Embryonic facial prominence (tissue), 1 donor: ENCODE results near the gene SLC12A1.

Experiments used
- DNase-seq: peaks from one replicate; pipeline ENCODE4 v3.0.0-alpha.2; 2016; ENCODE audit errors: extremely low spot score

Gene SLC12A1

DNA sequence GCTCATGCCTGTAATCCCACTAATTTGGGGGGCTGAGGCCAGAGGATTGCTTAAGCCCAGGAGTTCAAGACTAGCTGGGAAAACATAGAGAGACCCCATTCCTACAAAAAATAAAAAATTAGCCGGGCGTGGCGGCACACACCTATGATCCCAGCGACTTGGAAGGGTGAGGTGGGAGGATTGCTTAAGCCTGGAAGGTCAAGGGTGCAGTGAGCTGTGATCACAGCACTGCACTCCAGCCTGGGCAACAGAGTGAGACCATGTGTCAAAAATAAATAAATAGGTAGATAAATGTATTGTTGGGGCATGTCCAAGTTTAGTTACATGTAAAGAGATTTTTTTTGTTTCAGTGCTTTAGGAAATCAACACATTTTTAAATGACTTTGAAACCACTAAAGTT, 36.4 kb downstream of the SLC12A1 start:
- no peak for DNase-seq

DNA sequence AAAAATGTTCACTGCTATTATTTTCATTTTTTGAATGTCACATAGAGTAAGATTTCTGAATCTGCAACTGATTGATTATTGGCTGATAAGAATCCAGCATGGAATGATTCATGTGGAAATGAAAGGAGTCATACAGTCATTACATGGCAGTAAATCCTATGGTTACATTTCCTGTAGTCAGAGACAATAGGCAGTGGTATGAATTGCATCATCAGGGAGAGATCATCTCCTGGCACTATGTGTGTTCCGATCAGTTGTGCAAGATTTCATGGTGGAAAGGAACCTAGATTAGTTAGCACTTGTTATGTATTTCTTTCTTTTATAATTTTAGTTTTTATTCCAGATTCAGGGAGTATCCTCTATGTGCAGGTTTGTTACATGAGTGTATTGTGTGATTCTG, 38.8 kb downstream of the SLC12A1 start:
- DNase-seq: no peak

DNA sequence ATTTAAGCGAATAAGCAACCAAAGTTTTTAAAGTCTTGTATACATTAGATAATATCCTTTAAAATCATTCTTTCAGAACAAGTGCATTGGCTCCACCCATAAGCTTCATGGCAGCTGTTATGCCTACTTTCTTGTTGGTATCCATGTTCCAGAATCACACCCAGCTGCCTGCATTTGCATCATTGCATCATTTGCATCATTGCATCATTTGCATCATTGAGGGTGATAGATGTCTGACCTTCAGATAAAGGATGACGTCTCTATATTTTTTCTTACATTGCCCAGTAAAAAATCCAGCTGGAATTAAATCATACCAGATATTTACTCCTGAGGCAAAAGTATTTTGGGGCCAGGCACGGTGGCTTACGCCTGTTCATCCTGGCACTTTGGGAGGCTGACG, 42.3 kb downstream of the SLC12A1 start:
- no peak for DNase-seq

DNA sequence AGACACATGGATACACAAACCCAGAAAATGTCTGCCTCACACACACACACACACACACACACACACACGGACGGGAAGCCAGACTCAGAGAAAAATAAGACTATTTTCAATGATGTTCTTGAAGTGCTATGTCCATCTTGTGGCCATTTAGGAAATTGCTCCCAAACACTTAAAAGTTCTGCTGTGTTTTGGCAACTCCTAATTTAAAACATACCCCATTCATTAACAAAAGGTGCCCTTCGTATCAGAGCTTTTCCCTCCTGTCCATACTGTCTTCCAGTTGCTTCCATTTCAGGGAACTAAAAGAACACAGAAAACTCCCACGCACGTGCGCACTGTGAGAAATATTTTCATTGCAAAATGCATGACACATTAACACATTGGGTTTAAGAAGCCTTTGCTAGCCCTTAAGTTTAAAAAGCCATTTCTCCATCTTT, 44.6 kb downstream of the SLC12A1 start:
- DNase-seq: peak; percentile 49

DNA sequence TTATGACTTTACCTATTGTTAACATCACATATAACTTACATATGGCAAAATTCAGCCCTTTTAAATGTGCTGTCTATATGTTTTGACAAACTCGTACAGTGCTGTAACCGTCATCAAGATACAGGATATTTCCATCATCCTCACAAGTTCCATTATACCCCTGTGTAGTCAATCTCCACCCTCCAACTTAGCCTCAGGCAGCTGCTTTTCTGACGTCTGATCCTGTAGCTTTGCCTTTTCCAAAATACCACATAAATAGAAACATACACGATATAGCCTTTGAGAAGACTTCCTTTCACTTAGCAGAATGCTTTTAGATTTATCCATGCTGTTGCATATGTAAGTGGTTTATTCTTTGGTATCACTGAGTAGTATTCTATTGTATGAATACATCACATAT, 47.1 kb downstream of the SLC12A1 start:
- peak; percentile 14 for DNase-seq

DNA sequence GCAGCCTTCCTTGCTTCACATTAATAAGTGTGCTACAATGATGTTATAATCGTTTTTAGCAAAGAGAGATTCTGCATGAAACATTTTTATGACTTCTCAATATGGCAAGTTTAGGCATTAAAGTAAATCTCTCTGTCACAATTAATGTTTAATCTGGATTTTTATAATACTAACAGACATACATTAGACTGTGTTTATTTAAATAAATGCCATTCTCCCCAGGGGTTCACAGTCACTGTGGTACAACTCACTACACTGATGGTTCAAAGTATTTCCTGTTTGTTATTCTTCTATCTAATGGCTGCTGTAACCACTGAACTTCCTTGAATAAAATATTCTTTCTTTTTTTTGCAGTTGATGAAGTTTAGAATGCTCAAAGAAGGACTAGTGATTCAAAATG, 59.0 kb downstream of the SLC12A1 start:
- no peak for DNase-seq

DNA sequence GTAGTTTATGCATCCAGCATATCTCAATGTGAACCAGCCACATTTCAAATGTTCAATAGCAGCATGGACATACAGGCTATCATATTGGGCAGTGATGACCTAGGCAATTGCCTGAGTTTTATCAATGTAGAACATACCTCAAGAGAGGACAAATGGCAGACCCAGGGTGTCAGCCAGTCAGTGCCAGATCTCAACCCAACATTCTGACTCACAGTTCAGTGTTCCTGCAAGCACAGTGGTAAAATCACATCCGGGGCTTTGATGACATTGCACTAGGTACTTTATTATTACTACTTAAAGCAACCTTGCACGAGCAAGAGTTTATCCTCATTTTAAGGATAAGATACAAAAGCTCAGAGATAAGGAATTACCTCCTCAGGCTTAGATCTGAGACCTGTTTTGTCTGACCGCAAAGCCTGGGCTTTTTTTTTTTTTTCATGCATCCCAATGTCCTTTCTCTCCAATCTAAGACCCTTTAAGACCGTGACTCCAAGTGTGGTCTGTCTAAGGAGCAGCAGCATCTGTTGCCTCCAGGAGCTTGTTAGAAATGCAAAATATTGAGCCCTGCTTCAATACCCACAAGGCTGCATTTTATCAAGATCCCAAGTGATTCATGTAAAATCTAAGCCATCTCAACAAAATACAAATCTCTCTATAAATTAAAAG, 60.1 kb downstream of the SLC12A1 start:
- no peak for DNase-seq

DNA sequence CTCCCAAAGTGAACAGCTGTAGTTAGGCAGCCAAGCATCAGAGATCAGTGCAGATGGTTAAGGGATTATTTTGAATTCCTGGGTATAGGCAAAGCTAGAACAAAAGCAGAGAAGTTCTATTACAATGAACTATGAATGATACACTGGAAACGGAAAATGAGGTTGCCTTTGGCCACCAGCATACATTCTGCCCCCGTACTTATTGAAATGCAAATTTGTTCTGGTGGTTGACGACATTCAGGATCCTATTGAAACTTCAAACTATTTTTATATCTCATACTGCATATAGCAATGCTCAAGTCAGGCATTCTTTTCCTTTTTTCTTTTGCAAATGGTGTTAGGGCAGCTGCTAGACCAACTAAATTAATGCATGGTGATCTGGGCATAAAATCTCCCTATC, 61.7 kb downstream of the SLC12A1 start:
- DNase-seq: no peak

DNA sequence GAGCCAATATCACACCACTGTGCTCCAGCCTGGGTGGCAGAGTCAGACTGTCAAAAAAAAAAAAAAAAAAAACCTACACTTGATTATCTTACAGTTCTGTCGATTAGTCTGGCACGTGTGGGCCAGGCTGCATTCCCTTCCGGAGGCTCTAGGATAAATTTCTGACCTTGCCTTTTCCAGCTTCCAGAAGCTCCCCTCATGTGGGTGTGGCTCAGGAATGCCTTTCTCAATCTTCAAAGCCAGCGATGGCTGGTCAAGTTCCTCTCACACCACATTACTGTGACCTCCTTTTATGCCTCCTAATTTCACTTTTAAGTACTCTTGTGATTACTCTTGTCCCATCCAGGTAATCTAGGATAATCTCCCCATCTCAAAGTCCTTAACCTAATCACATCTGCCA, 66.9 kb downstream of the SLC12A1 start:
- DNase-seq: no peak

DNA sequence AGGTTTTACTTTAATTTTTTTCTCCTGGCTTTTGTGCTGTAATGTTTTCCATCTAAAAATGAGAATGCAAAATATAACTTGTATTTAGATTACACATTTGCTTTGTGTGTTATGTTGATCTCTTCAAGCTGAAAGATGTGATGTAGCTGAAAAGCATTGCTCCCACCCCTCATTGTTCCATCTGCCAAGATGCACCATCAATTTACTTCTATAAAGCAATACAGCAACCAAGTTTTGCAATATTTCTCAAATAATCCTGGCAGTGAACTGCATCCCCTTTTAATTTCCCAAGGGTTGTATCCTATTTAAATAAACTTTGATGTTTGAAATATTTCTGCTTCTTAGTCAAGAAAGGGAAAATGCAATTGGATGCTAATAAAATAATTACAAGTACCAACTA, 72.6 kb downstream of the SLC12A1 start:
- no peak for DNase-seq

DNA sequence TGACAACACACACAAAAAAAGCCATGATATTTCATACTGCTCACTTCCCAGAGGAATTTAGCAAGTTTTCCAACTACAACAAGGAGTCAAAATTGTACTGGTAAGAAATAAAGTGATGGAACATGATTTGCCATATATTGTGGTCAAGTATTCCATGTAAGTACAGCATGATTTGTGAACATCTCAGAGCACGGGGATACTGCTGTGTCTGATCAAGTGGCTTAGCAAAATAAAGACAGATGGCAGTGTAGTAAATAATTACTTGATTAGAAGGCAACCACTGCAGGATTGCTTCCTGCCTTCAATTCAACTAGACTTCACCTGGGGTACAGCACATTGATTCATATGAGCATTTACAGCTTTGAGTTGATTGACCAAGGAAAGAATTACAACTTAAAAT, 73.5 kb downstream of the SLC12A1 start:
- DNase-seq: no peak

DNA sequence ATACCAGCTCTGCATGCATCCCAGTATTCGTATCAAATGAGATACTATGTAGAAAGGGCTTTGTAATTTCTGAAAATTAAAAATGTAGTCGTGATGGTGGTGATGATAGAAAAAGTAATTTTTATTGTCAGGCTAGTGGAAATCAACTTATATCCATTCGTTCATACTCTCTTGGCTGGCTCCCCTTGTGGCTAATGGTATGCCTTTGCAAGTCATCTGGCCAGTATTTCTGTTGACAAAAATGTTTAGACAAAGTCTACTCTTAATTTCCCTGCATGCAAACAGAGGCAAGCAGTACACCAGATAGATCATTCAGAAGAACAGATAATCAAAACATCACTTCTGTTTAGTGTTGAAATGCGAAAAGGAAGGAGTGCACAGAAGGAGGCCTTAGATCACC, 75.6 kb downstream of the SLC12A1 start:
- DNase-seq: no peak

DNA sequence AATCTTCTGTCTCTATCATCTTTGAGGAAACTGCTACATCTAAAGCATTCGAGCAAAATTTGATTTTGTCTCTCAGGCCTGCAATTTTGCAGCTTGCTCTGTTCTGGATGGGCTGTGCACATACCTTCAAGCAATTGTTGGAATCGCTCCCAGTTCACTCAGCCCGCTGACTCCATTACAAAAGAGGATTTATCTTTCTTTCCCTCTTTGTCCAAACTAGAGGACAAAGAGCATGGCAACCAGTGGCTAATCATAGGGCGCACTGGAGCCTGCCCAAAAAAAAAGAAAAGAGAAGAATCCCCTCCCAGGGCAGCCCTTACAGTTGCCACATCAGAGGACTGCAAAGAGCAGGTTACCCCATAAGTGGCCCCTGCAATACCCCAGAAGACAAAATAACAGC, 76.1 kb downstream of the SLC12A1 start:
- DNase-seq: no peak

DNA sequence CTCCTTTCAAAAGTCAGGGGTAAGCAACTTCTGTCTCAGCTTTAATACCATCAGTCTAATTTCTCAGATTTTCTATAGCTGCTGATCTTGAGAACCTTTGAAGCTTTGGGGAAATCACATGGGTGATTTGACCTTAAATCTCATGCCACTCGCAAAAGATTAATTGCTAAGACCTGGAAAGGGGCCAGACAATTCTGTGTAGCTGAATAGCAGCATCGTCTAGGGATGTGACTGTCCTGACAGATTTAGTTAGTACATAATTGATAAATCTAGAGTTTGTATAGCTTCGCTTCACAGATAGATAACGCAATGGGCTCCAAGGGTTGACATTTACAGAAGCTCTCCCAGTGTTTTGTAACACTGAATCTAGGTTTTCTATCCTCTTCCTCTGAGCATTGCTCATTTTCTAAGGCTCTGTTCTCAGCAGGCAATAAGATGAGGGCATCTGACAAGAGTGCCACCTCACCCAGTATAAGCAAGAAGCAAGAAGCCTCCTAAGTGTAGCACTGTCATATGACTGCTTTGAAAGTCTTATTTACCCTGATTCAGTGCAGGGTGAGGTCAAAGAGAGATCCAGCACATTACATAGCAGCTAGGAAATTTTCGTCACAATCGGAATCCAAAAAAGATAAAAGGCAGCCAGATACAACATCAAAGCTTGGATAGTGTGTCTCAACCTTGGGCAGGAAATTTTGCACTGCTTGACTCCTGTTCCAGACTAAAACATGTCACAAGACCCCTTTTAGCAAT, 77.5 kb downstream of the SLC12A1 start:
- no peak for DNase-seq

DNA sequence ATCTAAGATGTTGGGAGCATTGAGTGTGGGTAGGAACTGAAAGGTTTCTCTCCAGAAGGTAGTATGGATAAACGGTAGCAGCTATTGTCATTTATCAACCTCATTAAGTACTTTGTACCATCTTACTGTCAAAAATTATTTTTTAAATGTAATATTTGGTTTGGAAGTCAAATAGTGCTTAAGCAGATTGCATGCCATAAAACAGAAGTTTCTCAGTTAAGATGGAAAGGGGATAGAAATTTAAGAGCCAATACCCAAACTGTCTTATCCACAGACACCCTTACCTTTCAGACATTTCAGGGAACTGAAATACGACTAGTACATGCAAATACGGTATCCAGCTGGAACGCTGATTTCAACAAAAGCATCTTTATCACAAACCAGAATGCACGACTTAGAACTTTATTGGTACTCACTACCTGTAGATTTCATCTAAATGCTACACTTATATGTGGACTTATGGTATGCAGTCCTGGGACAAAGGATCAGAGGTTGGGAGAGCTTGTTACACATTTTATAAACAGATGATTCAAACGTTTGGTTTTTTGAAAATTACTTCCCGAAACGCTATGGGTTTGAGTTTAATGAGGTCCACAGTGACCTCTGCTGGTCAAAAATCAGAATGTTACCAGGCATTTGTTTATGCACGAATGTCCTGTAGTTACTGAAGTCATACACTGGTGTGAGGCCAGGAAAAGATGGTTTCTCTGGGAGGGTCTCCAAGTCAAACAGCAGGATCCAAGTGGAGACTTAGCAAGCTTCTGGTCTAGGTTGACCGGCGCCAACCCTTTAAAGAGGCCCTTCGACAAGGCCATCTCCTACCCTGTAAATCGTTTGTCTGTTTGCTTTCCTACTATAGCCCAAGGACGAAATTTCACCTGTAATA, 79.5 kb downstream of the SLC12A1 start:
- peak; percentile 56 for DNase-seq

DNA sequence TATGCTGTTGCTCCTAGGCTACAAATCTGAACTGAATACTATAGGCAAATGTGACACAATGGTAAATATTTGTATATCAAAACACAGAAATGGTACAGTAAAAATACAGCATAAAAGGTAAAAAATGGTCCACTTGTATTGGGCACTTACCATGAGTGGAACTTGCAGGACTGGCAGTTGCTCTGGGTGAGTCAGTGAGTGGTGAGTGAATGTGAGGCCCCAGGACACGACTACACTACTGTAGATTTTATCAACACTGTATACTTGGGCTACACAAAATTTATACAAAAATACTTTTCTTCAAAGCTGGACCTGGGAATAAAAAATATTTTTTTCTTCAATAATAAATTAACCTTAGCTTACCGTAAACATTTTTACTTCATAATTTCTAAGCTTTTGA, 83.5 kb downstream of the SLC12A1 start:
- DNase-seq: no peak

DNA sequence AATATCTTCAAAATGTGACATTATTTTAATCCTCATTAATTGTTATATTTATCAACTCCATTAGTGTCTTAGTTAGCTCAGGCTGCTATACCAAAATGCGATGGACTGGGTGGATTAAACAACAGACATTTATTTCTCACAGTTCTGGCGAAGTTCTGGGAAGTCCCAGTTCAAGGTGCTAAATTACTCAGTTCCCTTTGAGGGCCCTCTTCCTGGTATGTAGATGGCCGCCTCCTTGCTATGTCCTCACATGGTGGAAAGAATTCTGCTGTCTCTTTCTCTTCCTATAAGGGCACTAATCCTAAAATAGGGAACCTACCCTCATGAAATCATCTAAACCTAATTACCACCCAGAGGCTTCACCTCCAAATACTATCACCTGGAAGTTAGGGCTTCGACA, 86.4 kb downstream of the SLC12A1 start:
- DNase-seq: no peak

DNA sequence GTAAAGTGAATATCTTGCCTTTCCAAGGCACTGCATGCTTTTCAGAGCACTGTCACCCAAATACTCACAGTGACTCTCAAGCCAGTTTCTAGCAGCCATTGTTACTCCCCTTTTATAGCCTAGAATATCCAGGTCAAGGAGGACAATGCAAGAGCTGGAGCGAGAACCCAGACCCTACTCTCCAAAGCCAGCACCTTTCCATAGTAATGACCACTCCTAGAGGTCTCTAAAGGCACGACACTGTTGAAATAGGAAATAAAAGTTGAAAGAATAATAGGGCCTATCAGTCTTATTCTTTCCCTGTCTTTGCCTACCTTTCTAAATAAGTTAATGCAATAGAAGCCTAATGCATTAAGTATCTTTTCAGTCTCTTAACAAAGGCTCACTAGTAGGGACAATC, 91.6 kb downstream of the SLC12A1 start:
- DNase-seq: no peak

DNA sequence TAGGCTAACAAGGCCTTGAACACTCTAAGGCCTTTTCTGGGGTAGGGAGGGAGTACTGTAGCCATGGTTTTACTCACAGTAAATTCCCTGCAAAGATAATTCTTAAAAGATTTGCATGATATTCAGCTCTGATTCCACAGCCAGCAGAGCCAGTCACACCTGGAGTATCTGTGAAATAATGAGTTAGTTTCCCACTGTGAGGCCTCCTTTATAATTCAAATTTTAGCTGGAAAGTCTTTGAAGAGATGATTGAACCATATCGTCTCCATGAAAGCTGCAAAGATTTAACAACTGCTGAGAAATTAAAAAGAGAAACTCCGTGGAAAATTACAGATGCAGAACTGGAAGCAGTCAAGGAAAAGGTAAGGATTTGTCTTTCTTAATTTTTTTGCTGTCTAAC, 92.8 kb downstream of the SLC12A1 start:
- DNase-seq: no peak

DNA sequence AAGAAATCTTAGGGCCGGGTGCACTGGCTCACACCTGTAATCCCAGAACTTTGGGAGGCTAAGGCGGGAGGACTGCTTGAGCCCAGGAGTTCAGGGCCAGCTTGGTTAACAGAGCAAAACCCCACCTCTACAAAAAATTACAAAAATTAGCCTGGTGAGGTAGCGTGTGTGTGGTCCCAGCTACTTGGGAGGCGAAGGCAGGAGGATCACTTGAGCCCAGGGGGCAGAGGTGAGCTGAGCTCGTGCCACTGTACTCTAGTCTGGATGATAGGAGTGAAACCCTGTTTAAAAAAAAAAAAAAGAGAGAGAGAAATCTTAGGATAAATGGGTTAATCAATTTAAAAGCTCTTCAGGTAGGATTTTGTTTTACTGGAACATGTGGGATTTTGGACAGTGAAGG, 93.9 kb downstream of the SLC12A1 start:
- no peak for DNase-seq

DNA sequence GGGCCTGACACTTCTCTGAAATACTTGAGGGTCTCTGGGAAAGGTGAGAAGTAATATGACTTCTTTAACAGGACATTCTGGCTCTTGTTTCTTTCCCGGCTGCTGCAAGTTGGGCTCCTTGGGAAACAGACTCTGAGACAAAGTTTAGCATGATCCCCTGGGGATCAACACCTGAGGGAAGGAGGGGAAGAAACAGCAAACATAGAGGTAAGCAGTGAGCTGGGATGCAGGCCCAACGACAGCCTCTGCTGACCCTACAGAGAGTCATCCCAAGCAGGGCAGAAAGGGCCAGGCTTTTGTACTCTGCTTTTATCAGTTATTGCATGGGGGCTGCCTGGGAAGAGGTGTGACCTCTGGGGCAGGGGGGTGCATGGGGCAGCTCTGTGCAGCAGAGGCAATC, 98.3 kb downstream of the SLC12A1 start:
- DNase-seq: no peak

DNA sequence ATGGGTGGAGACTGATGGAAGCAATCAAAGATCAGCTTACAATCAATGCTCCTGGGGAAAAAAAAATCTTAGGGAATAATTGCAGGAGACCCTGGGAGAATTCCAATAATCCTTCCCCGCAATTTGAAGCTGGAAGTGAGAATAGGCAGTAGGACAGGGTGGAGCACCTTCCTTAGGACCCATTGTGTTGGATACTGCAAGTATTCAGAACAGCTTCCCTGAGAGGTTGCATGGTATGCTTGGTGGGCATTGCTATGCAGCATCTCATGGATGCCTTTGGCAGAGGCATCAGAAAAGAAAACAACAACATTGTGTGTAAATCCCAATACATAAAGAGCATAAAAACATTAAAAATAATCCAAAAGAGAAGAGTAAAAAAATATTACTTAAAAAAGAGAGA, 100.5 kb downstream of the SLC12A1 start:
- no peak for DNase-seq

DNA sequence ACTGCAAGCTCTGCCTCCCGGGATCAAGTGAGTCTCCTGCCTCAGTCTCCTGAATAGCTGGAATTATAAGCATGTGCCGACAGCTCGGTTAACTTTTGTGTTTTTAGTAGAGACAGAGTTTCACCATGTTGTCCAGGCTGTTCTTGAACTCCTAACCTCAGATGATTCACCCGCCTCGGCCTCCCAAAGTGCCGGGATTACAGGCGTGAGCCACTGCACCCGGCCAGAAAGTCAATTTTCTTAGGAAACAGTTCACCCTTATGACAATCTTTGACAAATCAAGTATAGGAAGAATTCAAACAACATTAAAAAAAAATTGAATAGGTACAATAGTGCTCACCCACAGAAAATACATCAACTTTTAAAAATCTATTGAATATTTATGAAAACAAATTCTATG, 101.5 kb downstream of the SLC12A1 start:
- no peak for DNase-seq
